Transverse colon (tissue), 4 donors: ENCODE data around the gene COL23A1.

ENCODE experiments used
- CTCF ChIP-seq, 5 experiments: fragments of 200-600 bp in 3 of 5; fragments of 450-650 bp in 2 of 5; sonication (generic) in 3 of 5; IDR thresholded peaks; 1 replicate in 2 of 5; 2 replicates in 3 of 5; pipeline ENCODE4 v1.5.1; 2016 to 2017; ENCODE audit warnings: antibody characterized with exemption in 5 of 5, inconsistent platforms in 3 of 5, mild to moderate bottlenecking in 2 of 5, moderate library complexity in 1 of 5
- EP300 ChIP-seq: sonication (generic); formaldehyde crosslinking; IDR thresholded peaks from one replicate; pipeline ENCODE4 v1.6.1; 2017; ENCODE audit warnings: antibody characterized with exemption, low read depth
- POLR2A ChIP-seq: fragments of 450-650 bp; IDR thresholded peaks from one replicate; pipeline ENCODE4 v1.6.1; 2016; ENCODE audit warnings: antibody characterized with exemption, mild to moderate bottlenecking, moderate library complexity
- POLR2AphosphoS5 ChIP-seq, 3 donors: sonication (generic); formaldehyde crosslinking; IDR thresholded peaks; one replicate each; pipeline ENCODE4 v1.6.1; 2016; ENCODE audit warnings: antibody characterized with exemption in 3 of 3

GRCh38 chr5:178324481-178325310 lies 265.5 kb downstream of the COL23A1 start:
- TF ChIP-seq CTCF (IDR thresholded peaks at IDR 0.05), result no peak
- no peak for TF ChIP-seq POLR2A
- TF ChIP-seq POLR2AphosphoS5 (IDR thresholded peaks at IDR 0.05), result no peak
- no peak for TF ChIP-seq EP300
